Kidney (tissue), 14 donors: ENCODE results near the gene MOSPD2. TPM values are rescaled to one million over a fixed set of nuclear protein-coding genes. Genes with fewer than 3 reads are reported as not detected.

Experiments used
- DNase-seq, 5 donors: peaks; one replicate each; pipeline ENCODE4 v3.0.0-alpha.2; 2013 to 2020
- FAIRE-seq: peaks from 2 replicates; lab custom pipeline; 2012; peaks lifted over from hg19 to GRCh38; lab: Jason Lieb, UNC
- H3K27ac ChIP-seq, 2 donors: one replicate each; pipeline ENCODE4 v1.7.0; 2013; ENCODE audit warnings: low read depth in 2 of 2, low read length in 2 of 2, inconsistent platforms in 1 of 2
- H3K27me3 ChIP-seq: one replicate; pipeline ENCODE4 v1.7.1; 2013; ENCODE audit warnings: low read length, inconsistent platforms; ENCODE audit not compliant: control insufficient read depth, insufficient read depth
- H3K36me3 ChIP-seq, 3 donors: one replicate each; pipeline versions ENCODE4 v1.7.0 to v1.7.1; 2013; ENCODE audit warnings: low read length in 3 of 3, control low read depth in 1 of 3, inconsistent platforms in 1 of 3; ENCODE audit not compliant: insufficient read depth in 3 of 3, control insufficient read depth in 2 of 3
- H3K4me1 ChIP-seq, 3 donors: one replicate each; pipeline versions ENCODE4 v1.7.0 to v1.7.1; 2013; ENCODE audit warnings: low read length in 3 of 3, inconsistent platforms in 1 of 3, low read depth in 1 of 3; ENCODE audit not compliant: control insufficient read depth in 2 of 3, insufficient read depth in 2 of 3
- H3K4me3 ChIP-seq, 3 donors: one replicate each; pipeline versions ENCODE4 v1.7.0 to v1.8.1; 2013; ENCODE audit warnings: low read length in 3 of 3, control low read depth in 1 of 3, inconsistent platforms in 1 of 3
- H3K9ac ChIP-seq, 3 donors: one replicate each; pipeline versions ENCODE4 v1.7.0 to v1.7.1; 2013; ENCODE audit warnings: low read length in 3 of 3, control low read depth in 1 of 3, inconsistent platforms in 1 of 3
- H3K9me3 ChIP-seq, 3 donors: one replicate each; pipeline versions ENCODE4 v1.7.0 to v1.7.1; 2013; ENCODE audit warnings: low read length in 3 of 3, control low read depth in 1 of 3, inconsistent platforms in 1 of 3; ENCODE audit not compliant: control insufficient read depth in 2 of 3, insufficient read depth in 1 of 3
- CTCF ChIP-seq: IDR thresholded peaks from 3 replicates; pipeline ENCODE4 v1.5.1; 2012; ENCODE audit warnings: mild to moderate bottlenecking, moderate library complexity, borderline replicate concordance; ENCODE audit not compliant: insufficient read depth; ENCODE audit errors: extremely low read depth
- intact Hi-C: fragments of 100-400 bp; cut with DNase I; formaldehyde crosslinking; loops from one replicate; pipeline ENCODE4 v1.11.1; 2022
- polyA plus RNA-seq: library from polyadenylated mRNA; stranded (reverse); fragments of 350-450 nt; fragmentation: Illumina TruSeq; extraction: RNeasy Lipid Tissue Mini Kit (QIAGEN cat#74804); gene quantifications from one replicate; pipeline ENCODE4 v1.2.3, GENCODE V29; 2014; ENCODE audit warnings: low read depth, low replicate concordance; ENCODE audit not compliant: insufficient read depth
- total RNA-seq: library from RNA; stranded (reverse); fragmentation: NEBNext Ultra II Directional; extraction: Animal tissue kit (Norgen Biotek cat#: 25700); gene quantifications from one replicate; pipeline ENCODE4 v1.2.1, GENCODE V29; 2021
- donor health status: control.
- donor health status: control.
- donor health status: control.
- donor health status: control.
- donor health status: control.
- donor health status: DM: yes; HTN: yes; CAD: no.
- donor health status: Normal renal cell carcinoma (clear cell type).

The MOSPD2 gene
- total and polyA plus RNA-seq, 2 donors from 2014 or later, result 4.0 to 14.4 TPM

GRCh38 chrX:14896273-14896672 lies 23.1 kb downstream of the MOSPD2 start:
- no peak overlapping the region for H3K27ac ChIP-seq
- no peaks in the 10 kb centered on the region for H3K9me3 ChIP-seq
- no peaks in the 10 kb centered on the region for H3K36me3 ChIP-seq
- DNase-seq (no peak), FAIRE-seq (no peak)
- no peaks in the 10 kb centered on the region for H3K4me1 ChIP-seq
- intact Hi-C loops, result no loop called here
- no peak for TF ChIP-seq CTCF
- H3K9ac ChIP-seq, result no peak overlapping the region
- H3K4me3 ChIP-seq, result no peak overlapping the region
- H3K27me3 ChIP-seq, result peaks cover 2% of the 10 kb centered on the region

GRCh38 chrX:14897042-14897441 lies 23.8 kb downstream of the MOSPD2 start:
- intact Hi-C loops, result no loop called here
- Histone ChIP-seq H3K36me3 (no peaks in the 10 kb centered on the region), H3K9ac (no peak overlapping the region), H3K27ac (no peak overlapping the region), H3K9me3 (no peaks in the 10 kb centered on the region), H3K4me1 (no peaks in the 10 kb centered on the region), H3K4me3 (no peak overlapping the region), H3K27me3 (peaks cover 2% of the 10 kb centered on the region)
- no peak for TF ChIP-seq CTCF
- no peak for DNase-seq
- no peak for FAIRE-seq

- FAIRE-seq (no peak), DNase-seq (peak in 2 of 5 donors; percentile 2 to 8)
- no peak overlapping the region for H3K9ac ChIP-seq
- H3K27ac ChIP-seq, result no peak overlapping the region
- H3K4me3 ChIP-seq, result no peak overlapping the region
- no peaks in the 10 kb centered on the region for H3K9me3 ChIP-seq
- peaks cover 0 to 2% (median under 1%) of the 10 kb centered on the region in 3 donors for H3K36me3 ChIP-seq
- H3K27me3 ChIP-seq, result peaks cover 2% of the 10 kb centered on the region
- H3K4me1 ChIP-seq, result no peaks in the 10 kb centered on the region
- intact Hi-C loops, result no loop called here
- TF ChIP-seq CTCF, result no peak
These were observed 26.4 kb downstream of the MOSPD2 start for GRCh38 chrX:14899607-14900006.

GRCh38 chrX:14902537-14902936 lies 29.3 kb downstream of the MOSPD2 start:
- DNase-seq, result no peak
- Histone ChIP-seq H3K36me3 (peaks cover 0 to 3% (median 2%) of the 10 kb centered on the region in 3 donors), H3K27me3 (no peaks in the 10 kb centered on the region), H3K4me1 (no peaks in the 10 kb centered on the region), H3K27ac (no peak overlapping the region), H3K9me3 (no peaks in the 10 kb centered on the region), H3K4me3 (no peak overlapping the region), H3K9ac (no peak overlapping the region)
- intact Hi-C loops, result no loop called here
- TF ChIP-seq CTCF, result no peak
- FAIRE-seq, result no peak
